ENCODE measurements around the gene DUS2.

GRCh38 chr16:67989322-67990017 lies 33.6 kb upstream of the DUS2 start:
- TF ChIP-seq POLR2AphosphoS5 (IDR thresholded peaks at IDR 0.05) (no peak), CTCF (IDR thresholded peaks at IDR 0.05) (no peak)

All from esophagus muscularis mucosa (tissue), 3 donors.